GM21529 (cell line): ENCODE data around the gene PPAN.

Experiments used
- ATAC-seq: cut with Tn5 transposase; IDR thresholded peaks from one replicate; pipeline ENCODE4 v1.9.1; 2021; ENCODE audit not compliant: unreplicated experiment

Gene PPAN

DNA sequence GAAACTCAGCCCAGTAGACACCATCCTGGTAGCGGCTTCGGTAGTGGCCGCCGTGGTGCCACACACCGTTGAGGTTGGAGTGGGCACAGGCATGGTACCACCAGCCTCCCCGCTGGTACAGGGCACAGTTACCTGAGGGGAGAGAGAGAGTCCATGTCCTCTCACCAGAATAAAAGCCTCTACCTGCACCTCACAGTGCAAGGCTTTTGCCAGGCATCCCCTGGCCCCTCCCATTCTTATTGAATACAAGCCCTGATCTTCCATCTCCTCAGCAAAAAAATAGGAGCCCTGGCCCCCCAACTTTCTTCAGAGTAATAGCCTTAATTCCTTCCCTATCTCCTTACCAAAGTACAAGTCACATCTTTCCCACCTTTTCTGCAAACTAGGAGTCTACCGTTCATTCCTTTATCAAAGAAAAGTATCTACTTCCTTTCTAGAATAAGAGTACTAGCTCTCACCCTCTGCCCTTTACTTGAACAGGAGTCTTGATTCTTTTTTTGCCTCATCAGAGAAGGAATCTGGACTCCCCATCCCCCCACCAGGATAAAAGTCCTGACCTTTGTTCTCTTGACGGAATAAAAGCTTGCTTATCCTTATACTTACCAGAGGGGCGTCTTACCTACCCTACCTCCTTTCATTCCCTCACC is 13.4 kb upstream of the PPAN start:
- ATAC-seq: no peak

DNA sequence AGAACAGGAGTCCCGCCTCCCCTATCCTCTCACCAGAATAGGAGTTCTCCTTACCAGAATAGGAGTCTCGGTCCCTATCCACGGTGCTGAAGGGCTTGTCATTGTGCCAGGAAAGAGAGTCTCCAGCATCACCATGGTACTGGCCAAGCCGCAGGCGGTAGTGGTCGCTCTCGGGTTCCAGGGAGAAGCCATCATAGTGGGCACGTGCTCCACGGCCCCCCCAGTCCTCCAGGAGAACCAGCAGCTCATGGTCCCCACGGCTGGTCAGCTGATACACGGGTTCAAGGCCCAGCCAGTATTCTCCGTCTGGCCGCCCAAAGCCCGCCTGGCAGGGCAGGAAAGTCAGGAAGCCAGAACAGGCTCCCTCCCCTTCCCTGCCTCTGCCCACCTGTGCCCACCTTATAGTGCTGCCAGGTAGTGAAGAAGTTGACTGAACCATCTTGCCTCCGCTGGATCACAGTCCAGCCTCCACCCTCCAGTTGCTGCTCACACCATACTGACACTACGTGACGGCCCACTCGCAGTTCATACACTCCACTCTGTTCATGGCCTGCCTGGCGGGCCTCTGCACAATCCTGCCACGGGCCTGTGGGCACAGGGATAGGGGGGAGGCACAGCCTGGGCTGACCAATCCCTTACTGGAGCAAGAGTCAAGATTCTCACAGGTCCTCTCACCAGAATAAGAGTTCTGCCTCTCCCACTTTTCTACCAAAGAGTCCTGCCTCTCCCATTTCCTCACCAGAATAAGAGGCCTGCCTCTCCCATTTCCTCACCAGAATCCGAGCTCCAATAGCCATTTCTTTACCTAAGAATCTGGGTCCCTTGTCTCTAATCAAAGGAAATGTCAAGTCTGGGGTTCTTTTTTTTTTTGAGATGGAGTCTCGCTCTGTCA is 12.6 kb upstream of the PPAN start:
- ATAC-seq: no peak

DNA sequence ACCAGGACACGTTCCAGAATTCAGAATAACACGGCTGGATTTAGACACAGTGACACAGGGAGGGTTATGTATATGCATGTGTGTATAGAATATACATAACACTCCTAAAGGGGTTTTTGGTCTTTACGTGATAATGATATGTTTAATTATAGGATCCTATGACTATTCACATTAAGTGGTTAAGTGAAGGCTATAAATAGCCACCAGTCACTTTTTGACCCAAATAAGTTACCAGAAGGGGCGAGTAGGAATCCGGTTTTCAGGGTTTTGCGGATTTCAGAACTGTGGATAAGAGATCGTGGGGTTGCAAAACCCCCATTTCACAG is 10.6 kb upstream of the PPAN start:
- no peak for ATAC-seq

DNA sequence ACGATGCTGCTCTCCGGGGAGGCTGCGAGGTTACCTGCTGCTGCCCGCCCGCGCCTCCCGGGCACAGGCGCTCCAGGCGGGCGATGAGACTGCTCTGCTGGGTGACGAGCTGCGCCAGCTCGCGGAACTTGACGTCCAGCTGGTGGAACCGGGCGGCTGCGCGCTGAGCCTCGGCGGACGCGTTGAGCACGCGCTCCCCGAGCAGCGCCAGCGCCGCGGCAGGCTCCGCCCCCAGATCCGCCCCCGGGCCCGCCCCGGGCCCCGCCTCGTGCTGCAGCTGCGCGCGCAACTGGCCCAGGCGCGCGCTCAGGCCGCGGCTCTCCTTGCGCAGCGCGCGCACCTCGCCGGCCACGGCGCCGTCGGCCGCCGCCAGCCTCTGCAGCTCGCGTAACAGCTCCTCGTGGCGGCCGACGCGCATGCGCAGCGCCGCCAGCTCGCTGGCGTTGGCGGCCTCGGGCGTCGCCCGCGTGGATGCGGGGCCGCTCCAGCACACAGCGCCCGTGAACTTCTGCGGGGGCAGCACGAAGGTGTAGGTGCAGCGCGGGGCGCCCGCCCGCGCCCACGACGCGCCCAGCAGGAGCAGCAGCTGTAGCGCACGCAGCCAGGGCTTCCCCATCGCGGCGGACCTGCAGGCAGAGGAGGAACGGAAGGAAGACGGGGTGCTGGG is 10.1 kb upstream of the PPAN start:
- peak; percentile 72 for ATAC-seq

DNA sequence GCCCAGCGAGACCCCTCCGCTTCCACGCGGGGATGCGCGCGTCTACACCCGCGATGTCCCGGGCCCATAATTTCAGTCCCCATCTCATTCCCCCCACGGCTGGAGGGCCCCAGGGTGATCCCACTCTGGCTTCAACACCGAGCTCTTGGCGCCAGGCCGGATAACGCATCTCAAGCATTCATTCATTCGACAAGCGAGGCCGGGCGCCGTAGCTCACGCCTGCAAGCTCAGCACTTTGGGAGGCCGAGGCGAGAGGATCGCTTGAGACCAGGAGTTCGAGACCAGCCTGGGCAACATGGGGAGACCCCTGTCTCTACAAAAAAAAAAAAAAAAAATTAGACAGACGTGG is 9.6 kb upstream of the PPAN start:
- ATAC-seq: no peak

DNA sequence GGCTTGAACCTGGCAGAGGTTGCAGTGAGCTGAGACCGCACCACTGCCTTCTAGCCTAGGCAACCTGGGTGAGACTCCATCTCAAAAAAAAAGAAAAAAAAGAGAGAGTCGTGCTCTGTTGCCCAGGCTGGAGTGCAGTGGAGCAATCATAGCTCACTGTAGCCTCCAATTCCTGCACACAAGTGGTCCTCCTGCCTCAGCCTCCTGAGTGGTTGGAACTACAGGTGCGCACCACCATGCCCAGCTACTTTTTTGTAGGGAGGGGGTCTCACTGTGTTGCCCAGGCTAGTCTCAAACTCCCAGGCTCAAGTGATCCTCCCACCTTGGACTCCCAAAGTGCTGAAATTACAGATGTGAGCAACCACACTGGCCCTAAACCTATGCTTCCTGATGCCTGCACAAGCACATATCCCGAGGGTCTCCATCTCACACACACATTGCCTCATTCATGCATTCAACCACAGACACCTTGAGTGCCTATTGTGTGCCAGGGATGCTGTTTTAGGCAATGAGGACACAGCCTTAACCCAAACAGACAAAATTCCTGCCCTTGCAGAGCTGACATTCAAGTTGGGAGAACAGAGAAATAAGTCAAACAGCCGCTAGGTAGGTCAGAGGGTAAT is 5.9 kb upstream of the PPAN start:
- no peak for ATAC-seq

DNA sequence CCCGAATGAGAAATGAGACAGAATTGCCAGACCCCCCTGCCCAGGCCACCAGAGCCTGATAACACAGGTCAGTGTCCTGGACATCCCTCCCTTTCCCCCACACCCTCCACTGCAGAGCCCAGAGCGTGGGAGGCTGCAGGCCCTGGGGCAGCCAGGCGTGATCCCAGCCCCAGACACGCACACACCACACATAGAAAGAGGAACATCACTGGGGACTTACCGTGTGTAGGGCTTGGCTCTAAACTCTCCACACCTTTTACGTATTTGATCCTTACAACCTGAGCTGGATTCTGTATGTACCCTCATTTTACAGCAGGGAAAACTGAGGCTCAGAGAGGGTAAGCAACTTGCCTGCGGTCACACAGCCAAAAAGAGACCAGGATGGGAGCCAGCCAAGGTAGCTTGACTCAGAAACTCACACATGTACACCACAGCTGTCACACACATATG is 3.4 kb upstream of the PPAN start:
- no peak for ATAC-seq

DNA sequence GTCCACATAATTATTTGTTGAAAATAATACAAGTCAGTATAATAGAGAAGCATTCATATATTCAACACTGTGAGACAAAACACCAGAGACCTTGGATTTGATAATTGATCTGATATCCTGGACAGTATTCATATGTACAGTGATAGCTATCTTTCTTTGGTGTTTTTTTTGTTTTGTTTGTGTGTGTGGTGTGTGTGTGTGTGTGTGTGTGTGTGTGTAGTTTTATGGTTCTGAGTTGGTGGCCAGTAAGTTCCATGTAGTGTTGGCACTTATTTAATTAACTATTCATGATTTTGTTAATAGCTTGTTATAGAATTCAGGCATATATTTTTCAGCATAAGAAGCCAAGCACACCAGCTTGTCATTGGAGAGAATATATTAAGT is 2.0 kb upstream of the PPAN start:
- no peak for ATAC-seq

DNA sequence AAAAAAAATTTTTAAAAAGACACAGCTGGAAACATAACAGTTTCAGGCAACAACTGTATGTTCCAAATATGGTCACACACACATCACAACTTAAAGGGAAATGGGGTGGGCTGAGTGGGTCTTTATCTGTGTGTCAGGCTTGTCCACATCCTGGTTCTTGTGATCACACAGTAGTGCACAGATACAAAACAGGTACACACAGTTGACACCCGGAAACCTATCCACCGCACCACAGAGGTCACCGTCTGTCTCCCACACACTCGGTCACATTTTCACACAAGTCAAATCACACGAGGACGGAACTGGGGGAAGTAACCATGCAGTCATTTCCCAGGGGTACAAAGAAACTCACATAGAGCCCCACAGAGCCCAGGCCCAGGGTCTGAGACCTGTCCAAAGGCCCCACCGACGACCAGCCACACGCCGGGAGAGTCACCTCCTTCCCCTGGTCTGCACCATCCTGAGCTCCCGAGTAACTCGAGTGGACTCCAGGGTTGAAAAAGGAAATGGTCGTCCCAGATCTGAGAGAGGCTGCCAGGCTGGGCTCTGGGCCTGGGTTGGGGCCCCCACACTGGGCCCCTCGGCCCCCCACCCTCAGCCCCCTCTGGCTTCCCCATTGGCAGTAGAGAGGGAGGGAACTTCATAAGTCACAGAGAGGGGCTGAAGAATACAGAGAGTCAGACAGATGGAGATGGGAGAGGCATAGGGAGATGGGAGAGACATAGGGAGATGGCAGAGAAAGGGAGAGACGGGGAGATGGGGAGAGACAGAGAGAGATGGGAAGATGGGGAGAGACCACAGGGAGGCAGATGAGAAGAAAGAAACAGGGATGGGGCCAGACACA is 1.3 kb upstream of the PPAN start:
- peak; percentile 44 for ATAC-seq

DNA sequence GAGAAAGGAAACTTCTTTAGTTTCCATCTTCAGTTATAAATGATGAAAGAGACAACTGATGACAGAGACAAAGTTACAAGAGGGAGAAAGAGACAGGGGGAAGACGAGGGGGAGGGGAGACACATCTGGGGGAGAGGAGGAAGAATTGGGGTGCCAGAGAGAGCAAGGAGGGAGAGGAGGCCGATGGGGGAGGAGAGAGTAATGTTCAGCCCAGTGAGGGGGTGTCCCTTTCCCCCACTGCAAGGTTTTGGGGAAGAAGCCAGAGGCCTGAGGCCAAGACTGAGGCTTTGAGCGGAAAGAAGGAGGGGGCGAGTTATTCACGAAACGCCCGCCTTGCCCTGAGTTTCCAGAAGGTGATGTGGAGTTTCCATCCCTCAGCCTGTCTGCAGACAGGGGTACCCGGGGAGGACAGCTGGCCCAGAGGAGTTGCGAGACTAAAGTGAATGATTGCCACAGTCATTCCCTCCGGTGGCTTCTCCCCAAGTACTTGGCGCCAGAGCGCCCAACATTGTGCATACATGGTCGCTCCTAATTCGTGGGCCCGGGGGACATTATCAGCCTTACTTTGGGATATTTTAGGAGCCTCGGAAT is 558 bp upstream of the PPAN start:
- no peak for ATAC-seq

- ATAC-seq: no peak
Observed at GRCh38 chr19:10107254-10107653, 1.1 kb downstream of the PPAN start.

GRCh38 chr19:10107817-10108367 is 1.7 kb downstream of the PPAN start:
- ATAC-seq: no peak

DNA sequence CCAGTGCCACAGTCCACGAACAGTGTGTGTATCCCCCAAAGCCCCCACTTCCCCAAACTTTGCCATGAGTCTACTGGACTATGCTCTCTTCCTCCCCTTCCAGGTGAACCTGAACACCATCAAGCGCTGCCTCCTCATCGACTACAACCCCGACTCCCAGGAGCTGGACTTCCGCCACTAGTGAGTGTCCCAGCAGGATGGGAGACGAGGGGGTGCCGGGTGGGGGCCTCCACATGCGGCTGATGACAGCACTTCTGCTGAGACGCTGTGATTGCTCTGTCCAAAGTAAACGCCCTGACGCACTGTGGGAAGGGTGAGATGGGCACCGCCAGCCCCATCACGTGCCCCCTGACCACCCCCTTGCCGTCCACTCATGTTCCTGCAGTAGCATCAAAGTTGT is 3.4 kb downstream of the PPAN start:
- ATAC-seq: no peak

DNA sequence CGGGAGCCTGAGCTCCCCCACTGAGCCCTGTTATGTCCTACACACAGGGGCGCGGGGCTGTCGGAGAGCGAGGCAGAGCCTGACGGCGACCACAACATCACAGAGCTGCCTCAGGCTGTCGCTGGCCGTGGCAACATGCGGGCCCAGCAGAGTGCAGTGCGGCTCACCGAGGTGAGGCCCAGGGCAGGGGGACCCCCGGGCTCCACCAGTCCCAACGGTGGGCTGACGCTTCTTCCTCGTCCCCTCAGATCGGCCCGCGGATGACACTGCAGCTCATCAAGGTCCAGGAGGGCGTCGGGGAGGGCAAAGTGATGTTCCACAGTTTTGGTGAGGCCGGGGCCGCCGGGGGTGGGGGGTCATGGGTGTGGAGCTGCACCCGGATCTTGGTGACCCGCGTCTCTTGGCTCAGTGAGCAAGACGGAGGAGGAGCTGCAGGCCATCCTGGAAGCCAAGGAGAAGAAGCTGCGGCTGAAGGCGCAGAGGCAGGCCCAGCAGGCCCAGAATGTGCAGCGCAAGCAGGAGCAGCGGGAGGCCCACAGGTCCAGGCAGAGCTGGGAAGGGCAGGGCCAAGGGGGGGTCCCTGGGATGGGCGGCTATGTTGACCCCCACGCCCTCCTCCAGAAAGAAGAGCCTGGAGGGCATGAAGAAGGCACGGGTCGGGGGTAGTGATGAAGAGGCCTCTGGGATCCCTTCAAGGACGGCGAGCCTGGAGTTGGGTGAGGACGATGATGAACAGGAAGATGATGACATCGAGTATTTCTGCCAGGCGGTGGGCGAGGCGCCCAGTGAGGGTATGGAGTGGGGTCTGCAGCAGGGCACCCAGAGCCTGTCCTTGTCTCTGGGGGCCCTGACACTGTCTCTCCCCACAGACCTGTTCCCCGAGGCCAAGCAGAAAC is 4.2 kb downstream of the PPAN start:
- no peak for ATAC-seq

DNA sequence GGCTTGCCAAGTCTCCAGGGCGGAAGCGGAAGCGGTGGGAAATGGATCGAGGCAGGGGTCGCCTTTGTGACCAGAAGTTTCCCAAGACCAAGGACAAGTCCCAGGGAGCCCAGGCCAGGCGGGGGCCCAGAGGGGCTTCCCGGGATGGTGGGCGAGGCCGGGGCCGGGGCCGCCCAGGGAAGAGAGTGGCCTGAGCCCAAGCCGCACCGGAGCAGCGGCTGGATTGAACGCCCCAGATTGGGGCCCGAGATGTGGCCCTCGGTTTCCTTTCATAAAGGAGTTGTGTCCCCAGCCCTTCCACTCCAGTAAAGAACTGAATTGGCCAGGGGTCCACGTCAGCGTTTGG is 4.8 kb downstream of the PPAN start:
- ATAC-seq: no peak

- ATAC-seq: no peak
Observed at GRCh38 chr19:10111405-10111811, 5.2 kb downstream of the PPAN start, which contains the start of gene P2RY11. Gene P2RY11, plus strand, starts transcription at chr19:10111693. Its CDS starts 29 bp downstream, at chr19:10111722.

DNA sequence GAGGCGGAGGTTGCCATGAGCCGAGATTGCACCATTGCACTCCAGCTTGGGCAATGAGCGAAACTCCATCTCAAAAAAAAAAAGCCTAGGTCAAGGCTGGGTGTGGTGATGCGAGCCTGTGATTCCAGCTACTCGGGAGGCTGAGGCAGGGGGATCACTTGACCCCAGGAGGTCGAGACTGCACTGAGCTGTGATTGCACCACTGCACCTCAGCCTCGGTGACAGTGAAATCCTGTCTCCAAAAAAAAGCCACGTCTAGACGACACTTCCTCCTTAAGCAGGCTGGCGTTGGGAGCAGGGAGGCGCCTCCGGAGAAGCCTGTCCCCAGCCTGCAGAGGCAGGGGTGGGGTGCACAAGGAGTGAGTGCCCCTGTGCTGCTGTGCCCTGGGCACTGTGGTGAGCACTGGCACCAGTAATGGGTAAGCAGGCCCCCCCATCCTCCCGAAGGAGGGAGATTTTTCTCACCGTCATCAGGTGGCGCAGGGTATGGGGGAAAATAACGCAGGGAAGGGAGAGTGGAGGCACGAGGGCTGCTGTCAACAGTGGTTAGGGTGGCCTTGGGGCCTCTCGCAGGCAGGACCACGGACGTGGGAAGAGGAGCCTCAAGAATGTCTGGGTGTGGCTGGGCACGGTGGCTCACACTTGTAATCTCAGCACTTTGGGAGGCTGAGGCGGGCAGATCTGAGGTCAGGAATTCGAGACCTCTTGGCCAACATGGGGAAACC is 6.0 kb downstream of the PPAN start:
- ATAC-seq: no peak

GRCh38 chr19:10112895-10113591 is 6.9 kb downstream of the PPAN start:
- ATAC-seq: no peak
